ENCODE results near the gene NDUFA5.
A peak's percentile ranks its signal among the peaks of the same experiment; 100 is the strongest.

Gene NDUFA5

DNA sequence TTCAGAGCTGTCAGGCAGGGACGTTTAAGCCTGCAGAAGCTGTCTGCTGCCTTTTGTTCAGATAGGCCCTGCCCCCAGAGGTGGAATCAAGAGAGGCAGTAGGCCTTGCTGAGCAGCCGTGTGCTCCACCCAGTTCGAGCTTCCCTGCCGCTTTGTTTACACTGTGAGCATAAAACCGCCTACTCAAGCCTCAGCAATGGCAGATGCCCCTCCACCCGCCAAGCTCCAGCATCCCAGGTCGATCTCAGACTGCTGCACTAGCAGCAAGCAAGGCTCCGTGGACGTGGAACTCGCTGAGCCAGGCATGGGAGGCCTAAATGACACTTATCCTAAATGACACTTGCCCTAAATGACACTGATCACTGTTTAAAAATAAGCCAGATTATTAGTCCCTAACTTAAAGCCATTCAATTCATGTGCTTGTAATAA is 37.2 kb upstream of the NDUFA5 start:
- TF ChIP-seq, protein P1, sequence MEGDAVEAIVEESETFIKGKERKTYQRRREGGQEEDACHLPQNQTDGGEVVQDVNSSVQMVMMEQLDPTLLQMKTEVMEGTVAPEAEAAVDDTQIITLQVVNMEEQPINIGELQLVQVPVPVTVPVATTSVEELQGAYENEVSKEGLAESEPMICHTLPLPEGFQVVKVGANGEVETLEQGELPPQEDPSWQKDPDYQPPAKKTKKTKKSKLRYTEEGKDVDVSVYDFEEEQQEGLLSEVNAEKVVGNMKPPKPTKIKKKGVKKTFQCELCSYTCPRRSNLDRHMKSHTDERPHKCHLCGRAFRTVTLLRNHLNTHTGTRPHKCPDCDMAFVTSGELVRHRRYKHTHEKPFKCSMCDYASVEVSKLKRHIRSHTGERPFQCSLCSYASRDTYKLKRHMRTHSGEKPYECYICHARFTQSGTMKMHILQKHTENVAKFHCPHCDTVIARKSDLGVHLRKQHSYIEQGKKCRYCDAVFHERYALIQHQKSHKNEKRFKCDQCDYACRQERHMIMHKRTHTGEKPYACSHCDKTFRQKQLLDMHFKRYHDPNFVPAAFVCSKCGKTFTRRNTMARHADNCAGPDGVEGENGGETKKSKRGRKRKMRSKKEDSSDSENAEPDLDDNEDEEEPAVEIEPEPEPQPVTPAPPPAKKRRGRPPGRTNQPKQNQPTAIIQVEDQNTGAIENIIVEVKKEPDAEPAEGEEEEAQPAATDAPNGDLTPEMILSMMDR (IDR thresholded peaks at IDR 0.05), result no peak

DNA sequence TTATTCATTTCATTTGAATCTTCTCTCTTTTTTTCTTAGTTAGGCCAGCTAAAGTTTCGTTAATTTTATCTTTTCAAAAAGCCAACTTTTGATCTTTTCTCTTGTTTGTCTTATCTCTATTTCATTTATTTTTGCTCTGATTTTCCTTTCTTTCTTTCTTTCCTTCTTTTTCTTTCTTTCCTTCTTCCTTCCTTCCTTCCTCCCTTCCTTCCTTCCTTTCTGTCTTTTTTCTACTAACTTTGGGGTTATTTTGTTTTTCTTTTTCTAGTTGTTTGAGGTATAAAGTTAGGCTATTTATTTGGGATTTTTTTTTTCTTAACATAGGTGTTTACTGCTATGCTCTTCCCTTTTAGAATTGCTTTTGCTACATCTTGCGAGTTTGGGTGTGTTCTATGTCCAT is 30.8 kb upstream of the NDUFA5 start:
- TF ChIP-seq, protein P1 (IDR thresholded peaks at IDR 0.05), result no peak

DNA sequence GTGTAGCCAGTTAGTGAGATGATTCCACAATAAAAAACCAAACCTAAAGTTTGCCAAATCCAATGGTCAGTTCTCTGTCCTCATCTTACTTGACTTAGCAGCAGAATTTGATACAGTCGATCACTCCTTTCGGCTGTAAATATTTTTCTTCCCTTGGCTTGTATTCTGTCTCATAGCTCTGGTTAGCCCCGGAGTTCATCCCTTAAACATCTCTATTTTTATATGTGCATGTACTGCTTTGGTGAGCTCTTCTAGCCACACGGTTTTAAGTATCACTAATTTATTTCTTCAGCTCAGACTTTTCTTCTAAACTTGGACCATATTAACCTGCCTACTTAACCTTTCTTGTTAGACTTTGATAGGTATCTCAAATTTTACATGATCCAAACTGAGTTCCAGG is 26.2 kb upstream of the NDUFA5 start:
- TF ChIP-seq, protein P1 (IDR thresholded peaks at IDR 0.05), result no peak

DNA sequence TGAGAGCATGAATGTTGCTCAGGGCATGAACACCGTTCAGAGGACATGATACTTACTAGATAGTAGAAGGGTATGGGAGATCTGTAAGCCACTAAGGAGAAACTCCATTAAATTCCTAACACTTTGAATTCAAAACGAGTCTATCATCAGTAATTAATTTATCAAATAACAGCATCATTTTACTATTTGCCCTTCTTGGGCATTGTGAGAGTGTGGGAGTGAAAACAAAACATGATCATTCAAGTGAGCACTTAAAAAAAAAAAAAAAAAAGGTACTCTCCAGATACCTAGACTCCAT is 23.5 kb upstream of the NDUFA5 start:
- TF ChIP-seq, protein P1 (IDR thresholded peaks at IDR 0.05), result no peak; the same call in 1 of the 2 replicates

DNA sequence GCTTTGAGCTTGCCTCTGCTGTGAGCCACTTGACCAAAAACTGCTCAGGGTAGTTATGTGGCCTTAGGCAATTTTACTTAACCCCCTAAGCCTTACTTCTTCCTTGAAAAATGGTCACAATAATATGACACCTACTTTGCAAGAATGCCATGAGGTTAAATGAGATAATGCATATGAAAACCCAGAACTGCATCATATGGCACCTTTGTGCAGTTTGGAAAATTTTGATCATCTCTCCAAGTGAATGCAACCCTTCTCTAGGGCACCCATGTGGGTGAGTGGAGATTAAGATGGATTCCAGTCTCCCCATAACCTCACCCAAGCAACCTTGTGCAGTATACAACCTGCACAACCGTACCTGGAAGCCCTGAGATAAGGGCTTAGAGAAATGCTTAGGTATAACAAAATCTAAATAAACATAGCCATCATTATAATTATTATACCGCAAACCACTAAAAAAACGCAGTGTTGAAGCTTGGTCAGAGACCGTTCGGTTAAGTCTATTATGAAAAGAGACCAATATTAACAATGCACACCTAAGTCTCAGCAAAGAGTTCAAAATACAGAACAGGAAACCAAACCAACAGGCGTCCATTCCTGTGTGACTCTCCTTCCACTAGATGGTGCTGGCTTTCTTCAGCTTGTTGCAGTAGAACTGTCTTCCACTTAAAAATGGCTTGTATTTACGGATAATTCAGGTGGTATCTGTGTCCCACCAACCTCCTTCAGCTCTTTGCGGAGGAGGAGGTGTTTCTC is 23.0 kb upstream of the NDUFA5 start:
- TF ChIP-seq, protein P1 (IDR thresholded peaks at IDR 0.05), result peak; percentile 83

DNA sequence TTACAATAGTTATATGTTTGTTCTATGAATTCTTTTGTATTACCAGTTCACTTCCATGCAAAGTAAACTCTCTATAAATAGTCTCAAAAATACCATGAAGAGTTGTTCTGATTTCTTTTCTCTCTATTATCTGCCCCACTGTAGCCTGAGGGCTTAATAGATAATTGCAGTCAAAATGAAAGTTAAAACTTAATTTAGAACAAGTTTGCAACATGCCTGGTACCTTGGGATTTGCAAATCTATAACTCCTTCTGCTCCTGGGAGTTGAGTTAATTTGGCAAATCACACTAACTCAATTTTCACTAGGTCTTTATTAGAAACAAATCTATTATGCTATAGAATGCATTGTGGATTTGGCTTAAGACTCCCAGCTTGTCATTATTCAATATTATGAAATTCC is 21.8 kb upstream of the NDUFA5 start:
- TF ChIP-seq, protein P1 (IDR thresholded peaks at IDR 0.05), result no peak

DNA sequence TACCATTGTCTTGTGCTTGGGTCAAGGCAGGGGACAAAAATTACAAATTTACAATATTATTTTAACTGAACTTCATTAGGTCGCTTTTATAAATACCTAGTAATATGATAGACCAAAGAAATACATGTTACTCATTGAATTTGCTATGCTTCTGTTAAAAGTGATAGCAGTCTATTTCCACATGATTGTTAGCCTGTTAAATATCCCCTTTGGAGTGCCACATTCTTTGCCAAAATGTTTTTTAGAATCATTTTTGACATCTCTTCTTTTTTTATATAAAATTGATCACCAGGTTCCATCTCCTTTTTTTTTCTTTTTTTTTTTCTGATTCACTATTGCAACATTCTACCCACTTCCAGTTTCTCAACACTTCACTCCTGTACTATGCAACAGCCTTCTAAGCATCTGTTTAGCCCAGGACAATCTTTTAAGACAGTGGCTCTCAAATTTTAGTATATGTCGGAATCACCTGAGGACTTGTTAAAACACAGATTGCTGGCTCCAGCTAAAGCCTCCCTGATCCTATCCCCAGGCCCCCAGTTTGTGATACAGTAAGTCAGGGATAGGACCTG is 16.4 kb upstream of the NDUFA5 start:
- TF ChIP-seq, protein P1 (IDR thresholded peaks at IDR 0.05), result no peak

All from LNCAP (cell line).